Dedifferentiated amniotic fluid mesenchymal stem cell (primary cell): Measurements from ENCODE around the gene P2RX3.
"Not testable (repeated sequence)": the region's sequence is repeated elsewhere in the genome, so short reads cannot be mapped to it uniquely, and the experiment has no call there.

Experiments used
- DNase-seq: peaks from one replicate; pipeline ENCODE4 v3.0.0-alpha.2; 2016; ENCODE audit errors: extremely low spot score

The P2RX3 gene

DNA sequence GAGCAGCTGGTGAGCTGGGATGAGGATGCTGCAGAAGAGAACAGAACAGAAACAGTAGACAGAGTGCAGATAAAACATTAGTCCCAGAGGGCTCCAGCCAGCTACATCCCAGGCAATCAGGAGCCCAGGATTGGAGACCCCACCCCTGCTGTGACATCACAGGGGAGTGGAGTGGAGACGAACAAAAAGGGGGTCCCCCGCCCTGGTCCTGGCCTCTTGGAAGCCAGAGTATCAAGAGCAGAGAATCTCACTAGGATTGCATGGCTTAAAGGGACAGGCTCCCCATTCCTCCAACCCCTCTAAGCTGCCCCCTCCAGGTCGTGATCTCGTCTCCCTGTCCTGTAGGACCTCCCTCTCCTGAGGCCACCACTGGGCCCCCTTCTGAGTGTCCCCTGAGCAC, at the start of gene P2RX3:
Gene P2RX3 (plus strand): TSS at position 211 of the 400 bp plus-strand sequence. CDS start 199 bp downstream, outside the sequence.
- no peak for DNase-seq

DNA sequence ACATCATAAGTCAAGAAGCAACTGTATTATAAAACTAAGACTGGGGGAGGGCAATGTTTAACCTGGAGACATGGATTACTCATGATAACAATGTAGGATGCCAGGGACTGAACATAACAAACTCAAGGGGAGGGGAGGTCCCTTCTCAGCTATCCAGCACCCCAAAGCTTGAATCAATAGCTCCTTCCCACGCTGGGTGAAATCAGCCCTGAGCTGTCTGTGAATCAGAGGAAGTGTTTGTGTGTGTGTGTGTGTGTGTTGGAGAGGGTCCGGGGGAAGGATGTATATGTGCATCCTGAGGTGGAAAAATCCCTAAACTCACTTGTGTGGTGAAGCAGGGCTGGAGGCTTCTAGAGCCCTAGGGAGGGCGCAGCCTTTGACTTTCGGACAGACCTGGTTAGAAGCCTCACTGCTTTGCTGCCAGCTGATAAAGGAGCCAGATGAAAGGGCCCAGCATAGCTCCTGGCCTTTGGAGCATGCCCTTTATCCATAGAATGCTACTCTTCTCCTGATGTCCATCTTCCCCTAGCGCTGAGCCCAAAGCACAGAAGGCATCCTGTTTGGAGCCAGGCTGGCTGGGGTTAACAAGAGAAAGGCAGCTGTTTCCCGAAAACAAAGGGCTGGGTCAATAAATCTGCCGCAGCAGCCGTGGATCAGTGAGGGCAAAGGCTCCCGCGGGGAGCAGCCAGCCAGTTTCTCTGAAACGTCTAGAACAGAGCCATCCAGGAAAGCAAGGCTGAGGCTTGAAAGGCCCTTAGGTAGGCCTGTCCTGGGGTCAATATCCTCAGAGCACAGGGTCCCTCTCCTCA, 49.2 kb upstream of the P2RX3 start:
- no peak for DNase-seq

DNA sequence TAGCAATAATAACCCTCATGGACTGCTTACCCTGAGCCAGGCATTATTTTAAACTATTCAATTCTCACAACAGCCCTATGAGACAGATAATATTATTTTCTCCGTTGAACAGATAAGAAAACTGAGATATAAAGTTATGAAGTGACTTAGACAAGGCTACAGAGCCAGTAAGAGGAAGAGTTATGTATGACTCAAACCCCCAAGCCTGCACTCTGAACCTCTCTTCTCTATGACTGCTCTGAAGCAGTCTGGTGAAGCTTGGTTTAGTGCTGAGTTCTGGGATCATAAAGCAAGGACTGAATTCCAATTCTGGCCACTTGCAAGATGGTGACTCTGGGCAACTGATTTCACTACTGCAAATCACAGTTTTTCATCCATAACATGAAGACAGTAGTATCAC, 47.9 kb upstream of the P2RX3 start:
- DNase-seq: no peak

DNA sequence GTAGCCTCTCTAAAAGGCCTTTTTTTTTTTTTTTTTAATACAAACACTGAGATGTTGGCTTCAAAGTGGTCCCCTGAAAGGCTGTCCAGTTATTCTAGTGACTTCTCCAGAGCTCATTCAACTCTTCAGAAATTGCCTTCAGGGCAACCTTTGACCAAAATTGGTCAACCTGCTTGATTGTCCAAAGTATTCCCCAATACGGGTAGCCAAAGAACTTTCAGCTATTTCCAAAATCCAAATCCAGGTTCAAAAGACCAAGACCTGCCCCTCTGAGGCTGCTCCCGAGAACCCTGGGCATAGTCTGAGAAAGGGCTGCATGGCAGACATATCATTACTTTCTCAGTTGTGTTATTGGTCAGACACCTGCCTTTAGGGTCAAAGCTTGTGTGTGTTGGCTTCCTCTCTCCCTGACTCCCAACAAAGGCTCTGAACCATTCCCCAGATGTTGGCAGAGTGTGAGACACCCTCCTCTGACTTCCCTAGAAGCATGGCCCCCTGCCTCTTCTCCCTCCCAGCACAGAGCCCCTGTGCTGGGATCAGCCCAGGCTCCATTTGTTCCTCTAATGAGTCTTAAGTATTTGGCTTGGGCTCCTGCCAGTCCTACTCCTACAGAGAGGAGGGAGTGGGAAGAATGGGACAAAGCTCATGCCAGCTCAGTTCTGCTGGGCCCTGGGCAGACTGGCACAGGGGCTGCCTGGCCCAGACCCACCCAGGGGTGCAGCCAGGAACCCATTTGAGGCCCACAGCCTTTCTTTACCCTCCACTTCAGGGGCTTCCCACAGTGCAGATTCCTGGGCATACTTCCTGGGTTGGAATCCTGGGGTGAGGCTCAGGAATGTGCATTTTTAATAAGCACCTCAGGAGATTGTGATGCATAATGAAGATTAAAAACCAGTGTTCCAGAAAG, 43.7 kb upstream of the P2RX3 start:
- DNase-seq: peak; percentile 58

DNA sequence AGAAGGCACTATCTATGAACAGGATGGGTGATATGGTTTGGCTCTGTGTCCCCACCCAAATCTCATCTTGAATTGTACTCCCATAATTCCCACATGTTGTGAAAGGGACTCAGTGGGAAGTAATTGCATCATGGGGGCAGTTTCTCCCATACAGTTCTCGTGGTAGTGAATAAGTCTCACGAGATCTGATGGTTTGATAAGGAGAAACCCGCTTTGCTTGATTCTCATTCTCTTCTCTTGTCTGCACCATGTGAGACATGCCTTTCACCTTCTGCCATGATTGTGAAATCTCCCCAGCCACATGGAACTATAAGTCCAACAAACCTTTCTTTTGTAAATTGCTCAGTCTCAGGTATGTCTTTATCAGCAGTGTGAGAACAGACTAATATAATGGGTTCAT, 41.9 kb upstream of the P2RX3 start:
- DNase-seq: not testable (repeated sequence)

DNA sequence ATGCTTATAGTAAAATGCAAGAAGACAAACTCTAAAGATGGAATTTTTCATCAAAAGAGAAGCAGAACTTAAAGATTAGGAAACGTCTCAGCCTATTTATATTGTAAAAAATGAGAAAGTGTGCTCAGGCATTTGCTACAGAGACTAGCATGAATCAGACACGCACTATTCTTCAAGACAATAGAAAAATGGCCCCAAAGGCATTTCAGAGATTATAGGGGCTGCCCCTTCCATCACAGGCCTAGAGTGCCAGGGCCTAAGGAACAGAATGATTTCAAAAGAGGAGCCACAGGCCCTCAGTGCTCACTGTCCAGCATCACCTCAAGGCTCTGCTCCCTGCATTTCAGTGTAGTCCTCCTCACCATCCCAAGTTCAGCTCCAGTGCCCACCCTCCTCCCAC, 40.9 kb upstream of the P2RX3 start:
- no peak for DNase-seq

DNA sequence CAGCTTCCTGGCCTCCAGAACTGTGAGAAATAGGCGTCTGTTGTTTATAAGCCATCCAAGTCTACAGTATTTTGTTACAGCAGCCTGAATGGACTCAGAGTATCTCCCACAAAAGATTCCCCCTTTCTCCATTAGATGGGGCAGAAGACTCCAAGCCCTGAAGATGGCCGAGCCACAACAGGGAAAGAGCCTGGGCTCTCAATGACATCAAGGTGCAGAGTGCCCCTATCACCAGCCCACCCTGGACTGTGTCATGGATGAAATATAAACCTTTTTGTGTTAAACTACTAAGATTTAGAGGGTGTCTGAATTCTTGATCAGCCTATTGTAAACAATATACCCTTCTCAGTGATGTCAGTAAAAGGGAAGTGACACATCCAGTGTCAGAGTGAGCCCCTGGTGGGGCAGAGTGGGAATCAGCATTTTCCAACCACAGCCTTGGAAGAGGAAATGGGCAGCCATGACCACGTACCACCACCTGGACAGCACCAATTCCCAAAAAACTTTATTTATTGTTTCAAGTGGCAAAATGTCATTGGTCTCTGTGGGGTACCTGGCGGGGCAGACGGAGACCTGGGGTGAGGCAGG, 38.9 kb upstream of the P2RX3 start:
- DNase-seq: no peak

DNA sequence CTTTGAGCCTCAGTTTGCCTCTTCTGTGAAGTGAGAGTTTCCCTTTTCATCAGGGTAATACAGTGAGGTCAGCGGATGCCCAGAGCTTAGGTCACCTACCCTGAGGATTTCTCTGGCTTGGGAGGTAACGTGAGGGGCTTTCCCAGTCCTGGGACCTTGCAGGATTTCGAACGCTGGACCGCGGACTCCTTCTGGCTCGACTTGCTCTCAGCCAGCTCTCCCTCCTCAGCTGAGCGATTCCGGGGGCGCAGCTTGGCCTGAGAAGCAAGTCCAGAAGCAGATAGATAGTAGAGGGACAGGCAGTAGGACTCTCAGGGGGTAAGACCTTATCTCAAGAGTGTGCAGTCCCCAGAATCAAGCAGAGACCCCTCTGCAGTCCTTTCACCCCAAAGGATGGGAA, 37.4 kb upstream of the P2RX3 start:
- no peak for DNase-seq

DNA sequence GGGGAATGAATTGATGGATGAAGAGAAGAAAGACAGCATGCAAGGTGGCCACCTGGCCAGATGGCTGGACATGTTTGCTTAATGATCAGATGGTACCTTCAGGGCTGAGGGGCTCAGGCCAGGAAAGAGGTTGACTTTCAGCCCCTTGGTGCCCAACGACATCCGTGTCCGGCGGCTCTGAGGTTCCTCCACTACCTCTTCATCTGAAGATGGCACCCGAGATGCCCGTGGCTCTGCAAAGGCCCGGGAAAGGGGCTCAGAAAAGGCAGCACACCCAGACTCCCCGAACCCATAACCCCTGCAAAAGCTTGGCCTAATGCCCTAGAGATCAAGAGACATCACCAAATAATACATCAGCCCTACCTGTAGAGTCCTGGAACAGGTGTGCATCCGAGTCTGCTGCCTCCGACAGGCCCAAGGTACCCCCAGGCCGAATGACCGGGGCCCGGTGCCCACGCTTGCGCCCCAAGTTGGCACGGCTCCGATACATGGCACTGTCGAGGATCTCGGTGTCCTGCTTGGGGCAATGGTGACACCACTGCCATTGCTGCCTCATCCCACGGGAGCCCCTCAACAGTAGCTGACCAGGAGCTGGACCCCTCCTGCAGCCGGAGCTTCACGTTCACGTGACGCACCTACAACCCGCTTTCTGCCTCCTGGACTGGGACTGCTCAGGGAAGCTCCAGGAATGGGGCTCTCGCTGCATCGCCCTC, 36.3 kb upstream of the P2RX3 start:
- DNase-seq: no peak

DNA sequence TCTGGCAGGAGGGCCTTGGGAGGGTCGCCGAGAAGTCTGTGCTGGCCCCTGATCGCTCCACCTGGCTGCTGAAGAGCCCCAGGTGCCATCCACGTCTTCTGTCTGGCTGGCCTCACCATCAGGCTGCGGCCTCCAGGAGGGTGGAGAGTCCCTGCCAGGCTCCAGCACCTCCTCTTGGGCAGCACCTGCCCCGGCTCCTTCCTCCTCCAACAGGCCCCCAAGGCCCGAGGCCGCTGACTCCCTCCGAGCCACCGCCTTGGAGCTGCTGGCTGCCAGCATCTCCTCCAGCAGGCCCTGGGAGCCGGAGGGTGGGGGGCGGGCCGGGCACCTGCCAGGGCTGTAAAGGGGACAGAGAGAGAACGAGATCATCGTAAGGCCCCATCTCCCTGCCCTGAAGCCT, 35.7 kb upstream of the P2RX3 start:
- no peak for DNase-seq

DNA sequence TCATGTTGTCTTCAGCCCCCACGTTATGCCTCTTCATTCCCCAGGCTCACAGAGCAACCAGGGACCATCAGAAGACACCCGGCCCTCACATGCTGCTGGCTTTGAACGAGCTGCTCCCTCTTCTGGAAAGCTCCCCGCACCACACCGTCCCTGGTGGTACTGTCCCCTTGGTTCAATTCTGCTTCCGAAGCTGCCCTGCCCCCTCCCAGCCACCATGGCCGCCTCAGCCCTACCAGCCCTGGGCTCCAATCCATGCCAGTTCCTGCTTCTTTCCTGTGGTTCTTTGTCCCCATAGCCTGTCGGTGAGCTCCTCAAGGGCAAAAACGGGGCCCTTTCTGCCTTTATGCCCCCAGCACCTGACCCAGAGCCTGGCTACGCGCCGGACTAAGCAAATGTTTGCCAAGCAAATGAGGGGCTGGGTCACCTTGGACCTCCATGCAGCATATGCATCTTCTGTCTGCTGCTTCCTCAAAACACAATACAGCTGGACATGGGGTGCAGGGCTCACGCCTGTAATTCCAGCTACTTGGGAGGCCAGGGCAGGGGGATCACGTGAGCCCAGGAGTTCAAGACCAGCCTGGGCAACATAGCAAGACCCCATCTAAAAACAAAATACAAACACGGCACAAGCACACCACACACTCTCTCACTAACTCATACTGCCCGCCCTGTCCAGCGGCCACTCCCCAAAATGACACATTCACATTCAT, 34.7 kb upstream of the P2RX3 start:
- DNase-seq: no peak

DNA sequence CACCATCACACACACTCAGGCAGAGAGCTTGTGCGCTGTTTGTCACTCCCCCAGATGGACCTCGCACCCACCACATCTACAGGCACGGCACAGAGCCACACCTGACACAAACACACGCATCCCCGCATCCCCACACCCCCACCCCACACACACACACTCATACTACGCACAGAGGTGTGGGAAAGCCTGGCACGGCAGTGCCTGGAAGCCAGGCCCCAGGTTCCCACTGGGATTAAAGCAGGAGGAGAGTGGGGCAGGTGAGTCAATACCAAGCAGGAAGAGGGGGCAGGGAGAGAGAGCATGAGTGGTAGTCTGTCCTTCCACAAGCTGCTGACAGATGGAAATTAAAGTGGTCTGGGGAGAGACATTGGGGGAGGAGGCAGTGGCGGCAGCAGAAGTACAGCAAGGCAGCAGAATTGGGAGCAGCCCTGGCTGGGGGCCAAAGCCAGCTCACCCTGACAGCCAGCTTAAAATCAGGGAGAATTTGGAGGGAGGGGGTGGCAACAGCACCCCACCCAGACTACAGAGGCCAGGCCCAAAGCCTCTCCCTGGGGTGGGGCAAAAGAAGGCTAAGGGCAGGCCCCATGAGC, 34.1 kb upstream of the P2RX3 start:
- no peak for DNase-seq

DNA sequence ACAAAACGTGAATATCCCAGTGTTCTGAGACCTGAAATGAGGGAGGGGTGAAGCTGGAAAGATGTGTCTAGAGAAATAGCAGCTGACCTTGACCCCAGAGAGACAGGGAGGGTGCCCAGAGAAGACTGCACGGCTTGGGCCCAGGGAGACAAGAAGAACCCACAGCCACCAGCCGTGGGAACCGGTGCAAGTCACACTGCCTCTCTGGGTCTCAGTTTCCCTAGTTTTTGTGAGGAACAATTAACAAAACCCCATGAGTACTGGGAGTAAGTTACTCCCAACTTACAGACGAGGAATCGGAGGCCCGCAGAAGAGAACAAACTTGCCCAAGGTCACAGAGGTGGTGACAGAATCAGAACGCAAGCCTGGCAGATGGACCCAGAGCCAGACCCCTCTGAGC, 32.6 kb upstream of the P2RX3 start:
- no peak for DNase-seq

DNA sequence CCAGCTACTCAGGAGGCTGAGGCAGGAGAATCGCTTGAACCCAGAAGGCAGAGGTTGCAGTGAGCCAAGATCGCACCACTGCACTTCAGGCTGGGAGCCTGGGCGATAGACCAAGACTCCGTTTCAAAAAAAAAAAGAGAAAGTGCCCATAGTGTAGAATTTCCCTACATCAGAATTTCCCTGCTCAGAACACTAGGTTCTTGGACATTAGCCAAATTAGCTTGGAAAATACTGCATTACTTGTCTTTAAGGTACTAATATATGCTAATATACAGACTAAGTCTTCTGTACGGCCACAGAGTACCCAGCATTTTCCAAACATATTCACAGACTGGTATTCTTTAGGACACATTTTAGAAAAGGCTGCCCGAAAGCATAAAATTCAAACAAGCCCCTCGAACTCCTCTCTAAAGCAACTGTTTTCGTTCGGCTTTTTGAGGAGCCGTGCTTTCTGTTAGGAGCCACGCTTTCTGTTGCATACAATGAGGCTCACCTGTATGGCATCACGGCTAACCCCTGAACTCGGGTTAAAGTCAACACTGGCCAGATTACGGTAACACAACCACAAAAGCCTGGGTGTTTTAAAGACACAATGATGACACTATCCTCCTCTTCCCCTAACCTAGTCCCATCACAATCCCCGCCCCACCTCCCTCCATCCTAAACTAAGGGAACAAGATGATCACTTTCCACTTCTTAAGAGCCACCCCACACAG, 31.8 kb upstream of the P2RX3 start:
- DNase-seq: no peak

DNA sequence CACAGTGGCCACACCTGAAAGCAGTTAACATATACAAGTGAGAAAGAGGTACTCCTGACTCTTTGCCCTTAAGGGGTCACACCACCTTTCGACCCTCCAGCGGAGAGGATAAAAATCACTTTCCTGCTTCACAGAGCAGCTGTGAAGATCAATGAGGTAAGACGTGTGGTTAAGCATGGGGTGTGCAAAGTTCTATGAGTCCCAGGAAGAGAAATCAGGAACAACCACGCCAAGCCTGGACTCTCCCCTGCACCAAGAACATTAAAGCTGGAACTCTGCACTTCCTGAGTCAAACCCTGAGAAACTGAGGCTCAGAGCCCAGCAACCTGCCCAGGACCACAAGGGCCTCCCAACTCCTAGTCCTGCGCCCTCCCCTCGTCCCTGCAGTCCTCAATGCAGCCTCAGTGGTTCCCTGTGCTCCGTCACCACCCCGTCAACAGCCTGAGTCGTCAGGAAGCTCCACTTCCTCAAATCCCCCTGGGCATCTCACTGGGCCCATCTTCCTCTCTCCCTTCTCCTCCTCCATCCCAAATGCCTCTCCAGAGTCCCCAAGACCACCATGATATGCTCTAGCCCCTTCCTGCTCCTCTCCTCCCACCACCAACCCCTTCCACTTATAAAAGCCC, 31.1 kb upstream of the P2RX3 start:
- DNase-seq: no peak

DNA sequence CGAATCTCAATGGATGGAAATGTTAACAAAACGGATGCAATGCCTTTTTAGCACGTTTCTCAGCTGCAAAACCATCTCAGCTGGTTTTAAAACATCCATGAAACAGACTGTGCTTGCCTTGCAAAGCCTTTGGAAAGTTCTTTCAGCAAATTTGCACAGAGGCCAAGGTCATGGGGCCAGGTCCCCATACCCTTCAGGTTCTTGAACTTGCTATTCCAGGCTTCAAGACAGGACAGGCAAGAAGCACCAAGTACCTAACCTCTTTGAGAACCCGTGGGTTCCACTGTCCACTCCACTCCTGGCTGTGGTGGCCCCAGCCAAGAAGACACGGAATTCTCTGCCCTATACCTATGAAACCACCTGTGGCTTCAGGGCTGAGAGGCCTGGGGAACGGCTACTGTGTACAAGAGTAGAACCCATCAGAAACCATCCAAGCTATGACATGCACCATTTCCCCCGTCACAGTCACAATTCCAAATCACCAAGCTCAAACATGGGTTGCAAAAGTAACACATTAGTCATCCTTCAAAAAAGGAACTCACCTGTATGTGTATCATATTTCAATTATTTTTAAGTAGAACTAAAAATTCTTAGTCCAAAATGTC, 30.4 kb upstream of the P2RX3 start:
- DNase-seq: no peak

DNA sequence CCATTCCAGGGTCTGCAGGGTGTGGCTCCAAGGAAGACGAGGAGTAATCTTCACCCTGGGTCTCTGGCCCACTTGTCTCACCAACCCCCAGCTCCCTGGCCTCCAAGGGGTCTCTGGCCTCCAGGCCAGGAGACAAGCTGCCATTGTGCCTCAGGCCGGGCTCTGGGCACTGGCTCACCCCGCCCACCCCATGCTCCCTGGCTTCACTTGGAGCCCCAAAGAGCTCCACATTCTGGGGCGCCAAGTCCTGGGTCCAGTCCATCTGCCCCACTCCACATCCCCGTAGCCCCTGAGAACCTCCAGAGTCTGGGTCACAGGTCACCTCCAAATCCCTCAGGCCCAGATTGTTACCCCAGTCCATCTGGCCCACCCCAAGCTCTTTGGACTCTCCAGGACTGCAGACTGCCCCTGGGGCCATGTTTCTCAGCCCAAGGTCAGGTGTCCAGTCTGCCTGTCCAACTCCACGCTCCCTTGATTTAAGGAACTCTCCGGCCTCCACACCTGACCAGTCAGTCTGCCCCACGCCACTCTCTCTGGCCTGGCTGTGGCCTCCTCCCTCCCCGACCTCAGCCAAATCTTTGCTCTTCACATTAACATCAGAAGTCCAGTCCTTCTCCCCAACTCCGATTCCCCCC, 29.6 kb upstream of the P2RX3 start:
- DNase-seq: no peak

DNA sequence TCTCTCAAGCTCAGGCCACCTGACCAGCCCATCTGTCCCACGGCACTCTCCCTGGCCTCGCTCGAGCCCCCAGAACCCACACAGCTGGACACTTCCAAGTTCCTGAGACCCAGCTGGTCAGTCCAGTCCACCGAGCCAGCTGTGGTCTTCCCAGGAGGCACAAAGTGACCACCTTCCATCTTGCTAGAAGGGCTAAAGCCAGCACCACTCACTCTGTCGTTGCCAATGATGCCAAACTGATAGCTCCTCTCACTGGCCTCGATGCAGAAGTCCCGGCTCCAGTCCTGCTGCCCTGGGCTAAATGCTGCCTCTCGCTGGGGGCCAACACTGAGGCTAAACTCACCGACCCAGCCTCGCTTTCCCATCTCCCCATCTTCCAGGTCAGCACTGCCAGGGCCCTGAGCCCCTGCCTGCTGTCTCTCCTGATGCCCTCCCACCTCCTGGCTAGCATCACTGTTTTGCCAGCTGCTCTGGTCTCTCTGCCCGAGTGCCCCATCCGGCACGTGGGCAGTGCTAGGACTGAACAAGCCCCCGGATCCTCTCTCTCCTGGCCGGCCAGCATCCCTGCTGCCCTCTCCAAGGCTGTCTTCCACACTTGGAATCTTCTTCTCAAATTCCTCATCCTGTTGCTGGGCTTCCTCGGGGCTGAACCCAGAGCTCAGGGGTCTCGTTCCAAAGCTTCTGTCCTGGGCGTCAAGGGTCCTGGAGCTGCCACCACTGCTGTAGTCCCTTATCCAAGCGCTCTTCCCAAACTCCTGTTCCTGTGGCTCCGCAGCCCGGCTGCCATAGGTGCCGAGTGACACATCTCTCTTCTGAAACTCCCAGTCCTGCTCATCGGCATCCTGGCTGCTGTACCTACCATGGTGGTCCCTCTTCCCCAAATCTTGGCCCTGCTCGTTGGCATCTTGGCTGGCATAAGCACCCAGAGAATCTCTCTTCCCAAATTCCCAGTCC, 28.8 kb upstream of the P2RX3 start:
- no peak for DNase-seq
